GM12864 (cell line): ENCODE data around the gene RASSF6.
"Not testable (repeated sequence)": the region's sequence is repeated elsewhere in the genome, so short reads cannot be mapped to it uniquely, and the experiment has no call there.

Experiments used
- DNase-seq: peaks from one replicate; pipeline ENCODE4 v3.0.0-alpha.2; 2011; ENCODE audit warnings: low read depth
- H3K4me3 ChIP-seq: 2 replicates; pipeline ENCODE4 v1.5.1; 2011; ENCODE audit warnings: mild to moderate bottlenecking, low read depth, low read length, control low read depth
- TF ChIP-seq, protein P1 (sequence below): IDR thresholded peaks from 2 replicates; pipeline ENCODE4 v1.5.1; 2011; ENCODE audit warnings: low read depth, mild to moderate bottlenecking, moderate library complexity, low read length, control low read depth, inconsistent platforms; ENCODE audit errors: missing control alignments

The RASSF6 gene

DNA sequence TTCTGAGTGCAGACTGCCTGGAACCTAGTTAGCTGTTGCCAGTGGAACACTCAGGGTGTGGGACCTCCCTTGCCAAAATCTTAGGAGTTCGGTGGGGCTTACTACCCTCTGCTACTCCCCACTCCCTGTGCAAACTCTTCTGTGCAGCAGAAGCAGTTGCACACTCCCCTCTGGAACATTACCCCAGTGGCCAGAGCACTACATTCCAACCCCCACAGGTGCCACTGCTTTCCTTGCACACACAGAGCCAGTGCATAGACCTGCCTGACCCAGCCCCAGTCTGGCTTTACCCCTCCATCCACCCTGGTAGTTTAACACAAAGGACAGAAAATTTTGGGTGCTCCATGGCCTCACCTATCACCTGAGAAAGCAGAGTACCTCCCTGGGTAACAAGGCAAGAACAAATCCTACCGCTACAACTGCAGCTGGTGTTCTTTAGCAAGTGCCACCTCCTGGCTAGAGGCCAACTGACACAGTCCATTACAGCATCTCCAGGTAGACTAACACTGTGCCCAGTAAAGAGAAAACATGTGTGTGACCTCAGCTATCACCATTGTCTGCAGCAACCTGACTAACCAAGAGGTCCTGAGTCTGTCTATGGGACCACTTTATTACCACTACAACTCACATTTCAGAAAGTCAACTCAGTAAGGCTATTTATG, 11.5 kb upstream of the RASSF6 start:
- DNase-seq: no peak
- TF ChIP-seq, protein P1, sequence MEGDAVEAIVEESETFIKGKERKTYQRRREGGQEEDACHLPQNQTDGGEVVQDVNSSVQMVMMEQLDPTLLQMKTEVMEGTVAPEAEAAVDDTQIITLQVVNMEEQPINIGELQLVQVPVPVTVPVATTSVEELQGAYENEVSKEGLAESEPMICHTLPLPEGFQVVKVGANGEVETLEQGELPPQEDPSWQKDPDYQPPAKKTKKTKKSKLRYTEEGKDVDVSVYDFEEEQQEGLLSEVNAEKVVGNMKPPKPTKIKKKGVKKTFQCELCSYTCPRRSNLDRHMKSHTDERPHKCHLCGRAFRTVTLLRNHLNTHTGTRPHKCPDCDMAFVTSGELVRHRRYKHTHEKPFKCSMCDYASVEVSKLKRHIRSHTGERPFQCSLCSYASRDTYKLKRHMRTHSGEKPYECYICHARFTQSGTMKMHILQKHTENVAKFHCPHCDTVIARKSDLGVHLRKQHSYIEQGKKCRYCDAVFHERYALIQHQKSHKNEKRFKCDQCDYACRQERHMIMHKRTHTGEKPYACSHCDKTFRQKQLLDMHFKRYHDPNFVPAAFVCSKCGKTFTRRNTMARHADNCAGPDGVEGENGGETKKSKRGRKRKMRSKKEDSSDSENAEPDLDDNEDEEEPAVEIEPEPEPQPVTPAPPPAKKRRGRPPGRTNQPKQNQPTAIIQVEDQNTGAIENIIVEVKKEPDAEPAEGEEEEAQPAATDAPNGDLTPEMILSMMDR: no peak
- no peak overlapping the region for H3K4me3 ChIP-seq

DNA sequence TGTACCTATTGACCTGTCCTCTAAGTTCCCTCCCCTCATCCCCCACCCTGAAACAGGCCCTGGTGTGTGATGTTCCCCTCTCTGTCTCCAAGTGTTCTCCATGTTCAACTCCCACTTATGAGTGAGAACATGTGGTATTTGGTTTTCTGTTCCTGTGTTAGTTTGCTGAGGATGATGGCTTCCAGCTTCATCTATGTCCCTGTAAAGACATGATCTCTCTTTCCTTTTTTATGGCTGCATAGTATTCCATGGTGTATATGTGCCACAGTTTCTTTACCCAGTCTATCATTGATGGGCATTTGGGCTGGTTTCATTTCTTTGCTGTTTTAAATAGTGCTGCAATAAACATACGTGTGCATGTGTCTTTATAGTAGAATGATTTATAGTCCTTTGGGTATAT, 8.6 kb upstream of the RASSF6 start:
- not testable (repeated sequence) for DNase-seq, H3K4me3 ChIP-seq

DNA sequence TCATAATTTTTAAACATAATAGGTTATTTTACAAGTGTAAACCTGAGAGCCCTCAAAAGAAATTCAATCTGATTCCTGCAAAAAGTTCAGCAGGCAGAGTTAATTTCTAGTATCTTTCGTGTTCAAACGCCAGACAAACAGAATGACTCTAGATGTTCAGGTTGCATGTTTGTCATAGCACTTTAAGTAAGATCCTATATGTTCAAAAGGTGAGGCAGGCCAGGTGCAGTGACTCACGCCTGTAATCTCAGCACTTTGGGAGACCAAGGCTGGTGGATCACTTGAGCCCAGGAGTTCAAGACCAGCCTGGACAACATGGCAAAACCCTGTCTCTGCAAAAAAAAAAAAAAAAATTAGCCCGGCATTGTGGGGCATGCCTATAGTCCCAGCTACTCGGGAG, 1.1 kb upstream of the RASSF6 start:
- no peak for DNase-seq
- TF ChIP-seq, protein P1: no peak
- H3K4me3 ChIP-seq: no peak overlapping the region

DNA sequence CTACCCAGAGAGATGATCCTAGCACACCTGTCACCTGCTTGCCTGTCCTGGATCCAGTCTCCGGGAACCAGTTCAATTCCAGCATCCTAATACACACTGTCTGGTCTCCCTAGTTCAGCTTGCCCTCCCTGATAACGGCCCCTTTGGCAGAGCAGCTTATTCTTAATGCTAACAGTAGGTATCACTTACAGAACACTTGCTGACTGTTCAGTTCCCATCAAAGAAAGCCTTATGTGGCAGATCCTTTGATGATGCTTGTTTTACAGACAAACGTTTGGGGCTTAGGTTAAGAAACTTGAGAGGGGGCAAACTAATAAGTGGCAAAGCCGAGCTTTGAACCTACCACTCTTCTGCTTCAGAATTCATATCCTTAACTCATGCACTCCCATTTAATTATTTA, 890 bp downstream of the RASSF6 start:
- DNase-seq: no peak
- H3K4me3 ChIP-seq: no peak overlapping the region
- TF ChIP-seq, protein P1: no peak

DNA sequence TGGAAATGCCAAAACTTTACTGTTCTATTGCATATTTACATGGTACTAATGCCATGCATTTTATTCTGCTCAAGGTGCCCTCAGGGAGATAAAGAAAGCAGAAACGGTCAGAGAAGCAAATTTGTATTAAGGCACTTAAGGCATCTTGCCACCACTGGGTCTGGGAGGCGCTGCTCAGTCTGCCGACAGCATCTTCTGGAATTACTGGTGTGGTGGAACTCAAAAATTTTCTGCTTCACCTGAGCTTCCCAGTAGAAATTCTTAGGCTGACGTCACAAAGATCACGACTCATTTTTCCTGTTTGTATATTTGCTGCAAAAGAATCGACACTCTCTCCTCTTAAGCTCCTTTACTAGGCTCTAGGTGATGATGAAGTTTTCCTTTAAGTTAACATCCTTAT, 3.0 kb downstream of the RASSF6 start:
- TF ChIP-seq, protein P1: no peak
- no peak overlapping the region for H3K4me3 ChIP-seq
- no peak for DNase-seq

DNA sequence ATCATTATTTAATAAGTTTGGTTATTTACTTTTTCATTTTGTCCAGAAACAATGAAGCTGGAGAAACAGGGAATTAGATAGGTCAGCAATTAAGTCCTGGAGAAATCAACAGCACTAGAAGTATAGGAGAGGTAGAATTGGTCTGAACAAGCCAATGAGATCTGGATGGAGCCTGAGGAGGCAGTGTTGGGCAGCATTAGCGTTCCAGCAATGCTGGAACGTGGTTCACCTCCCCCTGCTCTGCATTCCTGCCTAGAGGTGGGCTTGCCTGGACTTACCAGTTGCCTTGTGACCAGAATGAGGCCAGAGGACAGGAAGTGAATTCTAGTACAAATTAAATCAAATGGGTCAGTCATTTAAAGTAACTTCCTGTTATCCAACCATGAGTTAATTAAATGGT, 4.6 kb downstream of the RASSF6 start:
- no peak overlapping the region for H3K4me3 ChIP-seq
- DNase-seq: no peak
- TF ChIP-seq, protein P1: no peak

DNA sequence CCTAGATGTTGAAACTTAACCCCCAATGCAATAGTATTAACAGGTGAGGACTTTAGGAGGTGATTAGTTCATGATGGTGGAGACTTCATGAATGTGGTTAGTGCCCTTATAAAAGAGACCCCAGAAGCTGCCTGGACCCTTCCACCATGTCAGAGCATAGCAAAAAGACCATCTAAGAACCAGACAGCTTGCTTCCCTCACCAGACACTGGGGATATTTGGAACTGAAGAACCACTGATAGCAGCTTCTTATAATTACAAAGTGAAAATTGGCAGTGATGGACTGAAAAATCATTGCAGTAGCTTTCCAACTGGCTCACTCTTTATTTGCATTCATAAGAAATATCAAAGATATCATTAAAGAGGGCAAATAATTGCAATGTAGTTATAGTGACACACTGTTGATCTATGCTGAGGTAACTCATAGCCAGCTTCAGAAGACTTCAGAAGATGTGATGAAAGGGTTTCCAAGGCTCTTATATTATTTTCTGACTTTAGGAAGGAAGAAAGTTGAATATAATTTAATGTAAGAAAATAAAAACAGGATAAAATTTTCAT, 5.8 kb downstream of the RASSF6 start:
- TF ChIP-seq, protein P1: no peak
- DNase-seq: no peak
- no peak overlapping the region for H3K4me3 ChIP-seq

DNA sequence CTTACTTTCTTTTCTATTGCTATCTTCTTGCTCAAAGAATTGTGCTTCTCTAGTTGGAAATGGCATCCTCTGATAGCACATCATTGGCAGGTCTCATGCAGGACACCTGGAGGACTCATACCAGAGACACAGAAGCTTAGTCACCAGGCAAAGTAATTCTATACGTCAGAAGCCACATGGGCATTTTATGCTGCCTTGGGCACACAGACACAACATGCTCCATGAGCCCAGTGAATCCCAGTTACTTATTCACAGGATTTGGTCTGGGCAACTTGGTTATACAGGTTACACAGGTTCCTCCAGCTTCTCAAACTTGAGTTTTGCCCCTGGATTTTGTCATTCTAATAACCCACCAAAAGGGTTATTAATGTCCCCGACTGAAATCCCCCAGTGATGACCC, 7.1 kb downstream of the RASSF6 start:
- no peak for DNase-seq
- TF ChIP-seq, protein P1: no peak

More for the DNA sequence above, 7.1 kb downstream of the RASSF6 start:
- H3K4me3 ChIP-seq: no peak overlapping the region
